Activated CD8-positive, alpha-beta memory T cell treated with anti-CD3 and anti-CD28 coated beads for 48 hours (primary cell): ENCODE data around the gene ASAH2.
"Not testable (repeated sequence)": the region's sequence is repeated elsewhere in the genome, so short reads cannot be mapped to it uniquely, and the experiment has no call there.

ENCODE experiments used
- DNase-seq, 3 experiments: peaks; one replicate each; pipeline ENCODE4 v3.0.0-alpha.2; 2020; ENCODE audit warnings: low read depth in 2 of 3, low spot score in 2 of 3

ASAH2 gene

DNA sequence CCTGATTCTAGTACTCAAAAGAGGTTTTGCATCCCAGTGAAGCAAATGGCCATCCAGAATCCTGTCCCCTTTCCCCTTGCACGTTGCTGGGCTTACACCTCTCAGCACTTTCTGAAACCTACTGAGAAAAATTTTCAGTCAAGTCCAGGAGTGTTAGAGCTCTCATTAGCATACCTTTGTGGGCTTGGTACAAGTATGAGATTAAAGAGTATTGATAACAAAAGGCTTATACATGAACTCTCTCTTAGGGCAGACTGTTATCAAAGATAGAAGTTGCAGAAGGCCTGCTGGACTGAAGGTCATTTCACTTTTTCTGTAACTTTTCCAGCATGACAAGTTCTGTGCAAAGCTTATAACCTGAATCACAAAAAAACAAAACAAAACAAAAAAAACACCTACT is at the start of gene ASAH2:
ASAH2 (minus strand) TSS at position 123 of the 400 bp plus-strand sequence. CDS start 2,906 bp downstream, outside the sequence.
- no peak for DNase-seq

DNA sequence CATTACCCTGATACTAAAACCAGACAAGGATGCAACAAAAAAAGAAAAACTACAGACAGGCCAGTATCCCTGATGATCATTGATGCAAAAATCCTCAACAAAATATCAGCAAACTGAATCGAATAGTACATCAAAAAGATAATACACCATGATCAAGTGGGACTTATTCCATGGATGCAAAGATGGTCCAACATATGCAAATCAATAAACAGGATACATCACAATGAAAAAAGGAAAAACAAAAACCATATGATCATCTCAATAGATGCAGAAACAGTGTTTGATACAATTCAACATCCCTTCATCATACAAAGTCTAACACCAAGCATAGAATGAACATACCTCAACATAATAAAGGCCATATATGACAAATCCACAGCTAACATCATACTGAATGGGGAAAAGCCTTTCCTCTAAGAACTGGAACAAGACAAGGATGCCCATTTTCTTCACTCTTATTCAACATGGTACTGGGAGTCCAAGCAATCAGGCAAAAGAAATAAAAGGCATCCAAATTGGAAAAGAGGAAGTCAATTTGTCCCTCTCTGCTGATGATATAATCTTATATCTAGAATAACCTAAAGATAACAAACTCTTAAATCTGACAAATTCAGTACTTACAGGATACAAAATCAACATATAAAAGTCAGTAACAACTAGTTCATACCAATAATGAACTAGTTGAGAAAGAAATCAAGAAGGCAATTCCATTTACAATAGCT is 48.8 kb upstream of the ASAH2 start:
- DNase-seq: no peak

DNA sequence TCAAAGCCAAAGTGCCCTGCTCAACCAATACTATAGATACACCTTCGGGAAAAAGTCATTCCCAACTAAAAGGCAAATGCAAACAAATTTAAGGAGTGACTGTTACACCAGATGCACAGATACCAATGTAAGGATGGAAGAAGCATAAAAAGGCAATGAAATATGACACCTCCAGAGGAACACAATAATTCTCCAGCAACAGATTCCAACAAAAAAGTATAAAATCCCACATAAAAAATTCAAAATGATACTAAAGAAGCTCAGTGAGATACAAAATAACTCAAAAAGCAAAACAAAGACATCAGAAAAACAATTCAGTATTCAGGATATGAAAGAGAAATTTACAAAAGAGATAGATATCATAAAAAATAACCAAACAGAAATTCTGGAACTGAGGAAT is 44.1 kb upstream of the ASAH2 start:
- no peak for DNase-seq

DNA sequence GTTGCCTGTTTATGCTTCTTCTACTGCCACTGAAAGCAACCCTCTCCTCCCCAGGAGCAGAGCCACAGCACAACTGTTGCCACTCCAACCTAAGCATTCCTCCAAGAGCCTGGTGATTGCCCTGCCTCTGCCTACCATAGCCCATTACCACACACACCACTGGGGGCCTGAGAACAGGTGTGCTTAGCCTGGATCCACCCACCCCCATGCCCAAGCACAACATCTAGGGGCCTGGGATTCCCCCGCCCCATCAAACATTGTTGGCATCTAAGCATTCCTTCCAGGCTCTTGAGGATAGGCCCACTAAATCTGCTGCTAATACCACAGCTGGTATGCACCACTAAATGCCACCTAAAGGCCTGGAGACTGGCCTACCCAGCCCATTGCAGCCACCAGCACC is 43.3 kb upstream of the ASAH2 start:
- no peak for DNase-seq

DNA sequence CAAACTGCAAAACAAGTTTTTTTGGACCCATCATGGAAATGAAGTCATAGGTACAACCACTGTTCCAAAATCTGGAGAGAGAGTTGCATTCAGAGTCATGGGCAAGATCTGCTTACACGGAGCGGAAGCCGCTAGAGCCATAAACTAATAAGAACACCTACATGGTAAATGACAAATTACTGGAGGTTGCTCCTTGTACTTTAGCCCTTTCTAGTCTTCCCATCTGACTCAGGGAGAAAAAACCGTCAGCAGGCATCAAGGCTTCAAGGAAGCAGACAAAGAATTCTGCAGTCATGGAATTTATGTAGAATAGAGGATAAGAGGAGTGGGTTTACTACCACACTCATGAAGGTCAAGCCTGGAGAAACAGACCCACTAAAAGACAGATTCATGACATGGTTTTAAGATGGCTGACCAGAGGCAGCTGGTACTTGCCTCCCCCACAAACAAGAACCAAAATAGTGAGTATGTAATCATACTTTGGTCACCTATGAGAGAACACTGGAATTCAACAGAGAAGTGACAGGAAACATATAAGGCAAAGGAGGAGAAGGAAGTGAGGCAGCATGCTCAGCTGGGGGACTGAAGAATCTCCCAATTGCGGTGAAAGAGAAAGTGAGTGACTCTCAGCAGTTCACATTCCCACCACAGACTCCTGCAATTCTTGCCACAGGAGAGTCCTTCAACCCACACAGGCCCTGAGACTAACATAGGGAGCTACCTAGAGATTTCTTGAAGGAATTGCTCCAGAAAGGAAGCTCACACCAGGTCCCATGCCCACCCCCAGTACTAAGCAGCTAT is 42.4 kb upstream of the ASAH2 start:
- no peak for DNase-seq

DNA sequence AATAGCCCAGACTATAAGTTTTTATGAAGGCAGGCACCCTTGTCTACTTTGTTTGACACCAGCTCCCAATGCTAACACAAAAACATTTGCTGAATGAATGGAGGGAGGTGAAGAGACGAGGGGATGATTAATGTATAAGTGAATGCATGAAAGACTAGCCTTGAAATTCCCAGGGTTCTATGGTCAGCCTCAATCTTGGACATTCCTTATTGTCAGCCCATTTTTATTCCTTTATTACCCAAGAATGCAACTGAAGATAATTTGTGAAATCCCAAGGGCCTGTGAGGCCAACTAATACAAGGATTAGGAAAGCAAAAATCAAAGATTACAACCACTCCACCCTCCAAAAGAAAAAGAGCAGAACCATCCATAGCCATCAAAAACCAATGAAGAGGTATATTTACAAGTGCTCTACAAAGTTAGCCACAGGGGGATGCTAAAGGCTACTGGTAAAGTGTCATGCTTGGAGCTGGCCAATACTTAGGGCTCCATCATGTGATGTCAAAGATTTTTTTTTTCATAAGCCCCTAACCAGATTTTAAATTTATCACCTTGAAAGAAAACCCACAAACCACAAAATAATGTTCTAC is 40.0 kb upstream of the ASAH2 start:
- no peak for DNase-seq

DNA sequence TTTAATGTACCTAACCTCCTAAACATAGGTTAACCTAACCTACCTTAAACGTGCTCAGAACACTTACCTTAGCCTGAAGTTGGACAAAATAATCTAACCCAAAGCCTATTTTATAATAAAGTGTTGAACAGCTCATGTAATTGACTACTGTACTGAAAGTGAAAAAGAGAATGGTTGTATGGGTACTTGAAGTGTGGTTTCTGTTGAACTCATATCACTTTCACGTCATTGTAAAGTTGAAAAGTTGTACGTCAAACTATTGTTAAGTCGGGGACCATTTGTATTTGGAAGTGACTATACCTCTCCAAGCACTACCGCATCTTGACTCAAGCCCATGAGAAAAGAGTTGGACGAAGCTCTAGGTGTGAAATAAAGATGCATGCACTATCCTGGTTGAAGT is 37.9 kb upstream of the ASAH2 start:
- no peak for DNase-seq

DNA sequence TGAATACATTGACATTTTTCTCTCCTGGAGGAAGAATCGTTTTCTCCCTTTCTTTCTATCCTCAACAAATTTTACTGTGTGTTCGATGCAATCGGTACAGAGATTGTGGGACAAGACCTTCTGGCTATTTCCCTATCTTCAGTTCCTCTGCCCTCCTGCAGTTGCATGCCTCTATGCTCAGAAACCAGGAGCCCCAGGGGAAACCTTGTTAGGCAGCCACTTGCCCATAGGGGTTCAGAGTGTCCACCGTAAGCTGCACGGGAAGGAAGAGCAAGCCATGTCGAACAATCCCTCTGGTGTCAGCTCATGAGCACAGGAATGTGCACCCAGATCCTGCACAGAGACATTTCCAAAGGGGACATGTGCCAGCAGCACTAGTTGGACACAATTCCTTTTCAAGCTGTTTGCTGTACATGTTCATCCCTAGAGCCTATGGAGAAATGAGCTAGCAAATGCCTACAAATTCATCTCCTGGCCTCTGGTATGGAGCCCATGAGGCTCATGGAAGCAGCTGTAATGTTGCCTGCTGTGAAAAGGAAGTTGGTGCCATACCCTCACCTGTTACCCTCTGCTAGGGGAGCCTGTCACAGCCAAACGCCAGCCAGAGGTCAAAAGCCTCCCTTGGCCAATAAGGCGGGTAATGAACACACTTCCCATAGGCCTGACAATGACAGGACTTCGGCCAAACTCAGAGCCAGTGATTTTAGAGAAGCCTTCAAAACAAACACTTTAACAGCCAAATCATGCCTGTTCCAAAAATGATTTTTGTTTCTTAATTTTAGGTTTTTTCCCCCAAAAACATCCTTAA is 35.9 kb upstream of the ASAH2 start:
- no peak for DNase-seq

DNA sequence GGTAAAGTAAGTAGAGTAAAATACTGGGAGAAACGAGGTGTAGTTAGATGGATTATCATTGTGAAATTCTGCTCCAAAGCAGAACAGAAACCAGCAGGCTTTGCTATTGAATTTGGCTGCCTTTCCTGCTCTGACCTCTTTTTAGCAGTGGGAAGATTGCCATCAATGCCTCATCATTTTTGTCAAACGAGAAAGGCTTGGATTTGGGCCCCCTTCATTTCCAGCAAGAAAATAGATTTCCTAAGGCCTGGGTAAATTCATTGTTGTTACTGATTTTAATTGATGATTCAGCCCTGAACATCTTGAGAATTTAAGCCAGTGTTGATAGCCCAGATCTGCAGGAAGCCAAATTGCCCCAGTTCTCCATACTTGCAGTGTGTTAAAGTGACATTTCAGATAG is 35.2 kb upstream of the ASAH2 start:
- no peak for DNase-seq

DNA sequence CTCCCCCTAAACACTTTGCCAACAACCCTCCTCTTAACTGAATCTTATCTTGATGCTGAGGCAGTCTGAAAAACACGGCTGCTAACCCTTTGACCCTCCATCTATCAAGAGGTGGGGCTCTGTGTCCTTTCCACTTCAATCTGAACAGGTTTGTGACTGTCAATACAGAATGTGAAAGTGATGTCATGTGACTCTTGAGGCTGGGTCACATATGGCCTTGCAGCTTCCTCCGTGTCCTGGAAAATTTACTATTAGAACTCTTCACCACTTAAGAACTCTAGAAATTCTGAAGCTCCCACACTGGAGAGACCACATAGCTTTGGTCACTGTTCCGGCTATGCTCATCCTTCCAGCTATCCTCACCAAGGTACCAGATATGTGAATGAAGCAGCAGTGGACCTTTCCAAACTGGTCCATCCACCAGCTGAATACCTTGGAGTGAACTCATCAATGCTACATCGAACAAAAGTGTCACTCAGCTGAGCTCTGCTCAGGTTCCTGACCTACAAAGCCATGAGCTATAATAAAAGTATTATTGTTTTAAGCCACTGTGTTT is 30.7 kb upstream of the ASAH2 start:
- no peak for DNase-seq

DNA sequence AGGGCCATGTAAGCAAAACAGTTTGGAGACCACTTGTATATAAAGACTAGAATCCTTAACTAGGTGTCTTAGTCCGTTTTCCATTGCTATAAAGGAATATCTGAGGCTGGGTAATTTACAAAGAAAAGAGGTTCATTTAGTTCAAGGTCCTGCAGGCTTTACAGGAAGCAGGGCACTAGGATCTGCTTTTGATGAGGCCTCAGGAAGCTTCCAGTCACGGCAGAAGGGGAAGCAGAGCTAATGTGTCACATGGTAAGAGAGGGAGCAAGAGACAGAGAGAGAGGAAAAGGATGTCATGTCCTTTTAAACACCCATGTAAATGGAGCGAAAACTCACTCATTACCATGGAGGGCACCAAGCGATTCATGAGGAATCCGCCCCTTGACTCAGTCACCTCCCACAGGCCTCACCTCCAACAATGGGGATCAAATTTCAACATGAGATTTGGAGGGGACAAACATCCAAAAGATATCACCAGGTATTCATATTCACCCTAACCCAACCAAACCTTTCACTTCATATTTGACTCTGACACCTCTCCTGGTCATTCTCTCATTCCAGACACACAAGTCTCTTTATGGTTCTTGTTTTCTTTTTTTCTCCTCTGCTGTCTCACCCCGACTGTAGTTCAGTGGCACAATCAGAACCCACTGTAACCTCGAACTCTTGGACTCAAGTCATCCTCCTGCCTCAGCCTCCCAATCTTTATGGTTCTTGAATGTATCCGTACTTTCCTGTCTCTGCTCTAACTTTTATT is 30.1 kb upstream of the ASAH2 start:
- no peak for DNase-seq

DNA sequence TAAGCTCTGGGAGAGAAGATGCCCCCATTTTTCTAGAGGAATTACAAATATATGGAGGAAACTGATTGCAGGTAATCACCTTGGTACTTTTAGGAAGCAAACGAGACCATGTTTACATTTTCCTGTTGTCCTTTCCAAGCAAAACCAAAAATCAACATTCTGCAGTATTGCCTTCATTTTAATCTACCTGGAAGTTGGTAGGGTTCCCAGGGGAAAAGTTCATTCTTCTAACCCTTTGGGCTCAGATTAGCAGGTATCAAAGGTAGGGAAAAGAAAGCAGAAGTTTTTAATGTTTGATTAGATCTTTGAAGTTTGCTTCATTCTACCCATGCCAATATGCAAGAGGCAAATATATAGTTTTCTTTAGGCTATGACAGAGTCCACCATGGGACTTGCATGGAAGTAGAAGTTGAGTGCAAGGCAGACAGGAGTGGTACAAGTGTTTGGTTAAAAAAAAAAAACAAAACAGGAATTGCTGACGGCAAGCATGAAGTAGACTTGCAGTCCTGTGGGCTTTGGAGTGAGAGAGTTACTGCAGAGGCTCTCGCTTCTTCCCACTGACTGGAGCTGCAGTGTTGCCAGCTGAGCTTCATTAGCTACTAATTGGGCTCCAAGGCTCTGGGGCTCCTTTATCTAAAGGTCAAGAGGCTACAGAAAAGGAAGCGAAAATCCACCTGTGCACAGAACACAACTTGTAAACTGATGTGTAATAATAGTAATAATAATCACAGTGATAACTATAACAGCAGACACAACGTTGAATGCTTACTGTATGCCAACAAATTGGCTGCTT is 28.9 kb upstream of the ASAH2 start:
- DNase-seq: no peak

DNA sequence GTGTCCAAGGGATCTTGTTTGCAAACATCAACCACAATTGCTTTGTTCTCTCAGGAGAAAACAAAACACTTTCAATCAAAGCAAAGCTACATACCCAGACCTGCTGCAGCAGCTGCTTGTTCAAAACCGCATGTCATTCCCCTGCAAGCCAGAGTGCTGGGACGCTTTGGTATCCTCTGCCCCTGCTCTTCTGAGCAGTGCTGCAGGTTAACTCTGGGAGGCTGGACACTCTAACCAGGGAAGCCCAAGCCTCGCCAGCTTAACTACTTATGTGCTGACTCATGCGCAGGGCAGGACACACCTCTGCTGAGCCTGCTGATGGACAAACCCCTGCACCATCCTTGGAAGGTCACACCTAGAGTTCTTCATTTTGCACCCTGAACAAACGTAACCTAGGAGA is 28.2 kb upstream of the ASAH2 start:
- DNase-seq: no peak

DNA sequence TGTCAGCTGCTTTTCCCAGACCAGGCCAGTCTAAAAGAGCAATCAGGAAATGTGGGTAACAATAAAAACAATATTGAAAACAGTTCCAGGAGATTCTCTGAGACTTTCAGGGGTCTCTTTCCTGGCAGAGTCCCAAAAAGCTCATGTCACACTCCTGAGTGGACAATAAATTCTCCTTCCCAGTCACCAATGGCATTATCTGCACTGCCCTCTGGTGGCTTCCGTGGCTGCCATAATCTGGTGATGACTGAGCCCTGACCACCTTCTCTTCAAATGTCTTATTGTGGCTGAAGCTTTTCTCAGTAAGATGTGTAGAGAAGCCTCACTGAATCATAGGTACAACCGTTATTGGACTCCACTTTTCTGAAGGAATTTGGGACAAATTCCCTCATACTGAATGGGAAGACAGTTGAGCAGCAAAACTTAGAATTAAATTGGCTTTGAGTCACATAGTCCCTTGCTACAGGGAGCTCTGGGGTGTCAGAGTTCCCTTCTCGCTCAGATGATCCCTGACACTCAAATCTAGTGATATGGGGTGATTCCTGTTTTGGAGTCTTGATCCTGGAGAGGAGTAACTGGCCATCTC is 24.4 kb upstream of the ASAH2 start:
- peak in 1 of 3 experiments; percentile 5 for DNase-seq

DNA sequence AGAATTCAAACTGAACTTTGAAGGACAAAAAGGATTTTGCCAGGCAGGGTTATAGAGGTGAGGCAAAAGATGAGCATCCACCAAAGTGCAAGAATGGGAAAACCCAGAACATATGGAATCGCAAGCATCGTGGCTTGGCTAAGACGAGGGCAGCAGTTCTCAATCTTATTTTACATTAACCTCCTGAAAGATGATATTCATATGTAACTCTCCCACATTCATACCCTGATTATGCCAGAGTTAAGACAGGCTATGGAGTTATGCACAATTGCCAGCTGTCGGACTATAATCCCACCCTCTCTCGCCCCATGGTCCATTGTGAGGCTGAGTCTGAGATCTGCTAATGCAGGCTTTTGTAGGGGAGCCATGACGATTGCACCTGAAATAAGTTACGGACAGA is 21.2 kb upstream of the ASAH2 start:
- no peak for DNase-seq

DNA sequence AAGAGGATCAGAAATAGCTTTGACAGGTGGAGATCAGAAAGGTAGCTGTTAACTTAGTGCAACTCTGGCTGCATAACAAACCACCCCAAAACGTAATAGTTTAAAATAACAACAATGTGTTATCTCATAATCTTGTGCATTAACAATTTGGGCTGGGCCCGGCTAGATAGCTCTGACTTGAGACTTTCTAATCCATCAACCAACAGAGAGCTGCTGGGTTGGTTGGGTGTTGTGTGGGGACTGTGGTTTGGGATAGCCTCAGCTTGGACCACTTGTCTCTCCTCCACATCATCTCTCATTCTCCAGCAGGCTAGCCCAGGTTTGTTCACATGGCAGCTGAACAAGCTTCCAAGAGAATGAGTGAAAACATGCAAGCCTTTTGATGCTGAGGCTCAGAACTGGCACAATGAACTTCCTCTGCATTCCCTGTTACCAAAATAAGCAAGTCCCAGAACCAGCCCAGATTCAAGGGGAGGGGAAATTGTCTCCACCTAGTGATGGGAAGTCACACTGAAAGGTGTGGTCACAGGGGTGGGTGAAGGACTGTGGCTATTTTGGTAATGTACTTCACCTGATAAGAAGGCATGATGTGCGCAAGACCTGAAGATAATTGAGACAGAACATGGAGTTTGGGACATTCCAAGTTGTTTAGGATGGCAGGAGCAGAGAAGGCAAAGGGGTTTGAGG is 20.4 kb upstream of the ASAH2 start:
- no peak for DNase-seq

DNA sequence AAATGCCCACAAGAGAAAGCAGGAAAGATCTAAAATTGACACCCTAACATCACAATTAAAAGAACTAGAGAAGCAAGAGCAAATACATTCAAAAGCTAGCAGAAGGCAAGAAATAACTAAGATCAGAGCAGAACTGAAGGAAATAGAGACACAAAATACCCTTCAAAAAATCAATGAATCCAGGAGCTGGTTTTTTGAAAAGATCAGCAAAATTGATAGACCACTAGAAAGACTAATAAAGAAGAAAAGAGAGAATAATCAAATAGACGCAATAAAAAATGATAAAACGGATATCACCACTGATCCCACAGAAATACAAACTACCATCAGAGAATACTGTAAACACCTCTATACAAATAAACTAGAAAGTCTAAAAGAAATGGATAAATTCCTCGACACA is 16.6 kb upstream of the ASAH2 start:
- not testable (repeated sequence) for DNase-seq

DNA sequence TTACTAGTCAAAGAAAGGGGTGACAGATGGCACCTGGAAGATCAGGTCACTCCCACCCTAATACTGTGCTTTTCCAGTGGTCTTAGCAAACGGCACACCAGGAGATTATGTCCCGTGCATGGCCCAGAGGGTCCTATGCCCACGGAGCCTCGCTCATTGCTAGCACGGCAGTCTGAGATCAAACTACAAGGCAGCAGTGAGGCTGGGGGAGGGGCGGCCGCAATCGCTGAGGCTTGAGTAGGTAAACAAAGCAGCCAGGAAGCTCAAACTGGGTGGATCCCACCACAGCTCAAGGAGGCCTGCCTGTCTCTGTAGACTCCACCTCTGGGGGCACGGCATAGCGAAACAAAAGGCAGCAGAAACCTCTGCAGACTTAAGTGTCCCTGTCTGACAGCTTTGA is 11.3 kb upstream of the ASAH2 start:
- DNase-seq: not testable (repeated sequence)
